Rectal smooth muscle tissue (tissue), 1 donor: ENCODE data around the gene GRM1.

ENCODE experiments used
- H3K27ac ChIP-seq: one replicate; pipeline ENCODE4 v1.7.0; 2013; ENCODE audit warnings: low read depth, low read length, inconsistent platforms
- H3K27me3 ChIP-seq: one replicate; pipeline ENCODE4 v1.7.0; 2013; ENCODE audit warnings: low read length; ENCODE audit not compliant: control insufficient read depth, insufficient read depth
- H3K36me3 ChIP-seq: one replicate; pipeline ENCODE4 v1.7.0; 2013; ENCODE audit warnings: low read length; ENCODE audit not compliant: control insufficient read depth, insufficient read depth
- H3K4me1 ChIP-seq: one replicate; pipeline ENCODE4 v1.7.0; 2013; ENCODE audit warnings: low read length; ENCODE audit not compliant: control insufficient read depth, insufficient read depth
- H3K4me3 ChIP-seq: one replicate; pipeline ENCODE4 v1.7.0; 2013; ENCODE audit warnings: low read length
- H3K9ac ChIP-seq: one replicate; pipeline ENCODE4 v1.7.0; 2013; ENCODE audit warnings: low read length

Gene GRM1

GRCh38 chr6:146289816-146290588 lies 261.1 kb downstream of the GRM1 start:
- H3K4me3 ChIP-seq = no peak overlapping the region
- H3K4me1 ChIP-seq = no peaks in the 10 kb centered on the region
- H3K36me3 ChIP-seq = no peaks in the 10 kb centered on the region
- no peak overlapping the region for H3K9ac ChIP-seq
- no peaks in the 10 kb centered on the region for H3K27me3 ChIP-seq
- H3K27ac ChIP-seq = no peak overlapping the region

DNA sequence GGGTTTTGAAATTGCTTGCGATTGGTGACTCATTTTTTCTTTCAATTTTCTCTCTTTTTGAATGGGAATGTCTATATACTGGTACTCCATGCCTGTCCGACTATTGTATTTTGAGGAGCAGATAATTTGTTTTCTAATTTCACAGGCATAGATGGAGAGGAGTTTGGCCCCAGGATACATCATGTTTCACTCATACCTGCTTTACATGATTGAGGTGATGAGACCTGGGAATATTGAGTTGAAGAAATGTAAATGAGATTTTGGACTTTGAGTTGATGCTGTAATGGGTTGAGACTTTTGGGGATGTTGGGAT lies 261.7 kb downstream of the GRM1 start:
- H3K4me3 ChIP-seq = no peak overlapping the region
- H3K9ac ChIP-seq = no peak overlapping the region
- no peaks in the 10 kb centered on the region for H3K4me1 ChIP-seq
- H3K27ac ChIP-seq = no peak overlapping the region
- H3K27me3 ChIP-seq = no peaks in the 10 kb centered on the region
- no peaks in the 10 kb centered on the region for H3K36me3 ChIP-seq

- Histone ChIP-seq H3K27ac (no peak overlapping the region), H3K36me3 (no peaks in the 10 kb centered on the region), H3K9ac (no peak overlapping the region), H3K4me3 (no peak overlapping the region), H3K4me1 (no peaks in the 10 kb centered on the region), H3K27me3 (no peaks in the 10 kb centered on the region)
Observed at GRCh38 chr6:146292506-146292905, 263.6 kb downstream of the GRM1 start.

DNA sequence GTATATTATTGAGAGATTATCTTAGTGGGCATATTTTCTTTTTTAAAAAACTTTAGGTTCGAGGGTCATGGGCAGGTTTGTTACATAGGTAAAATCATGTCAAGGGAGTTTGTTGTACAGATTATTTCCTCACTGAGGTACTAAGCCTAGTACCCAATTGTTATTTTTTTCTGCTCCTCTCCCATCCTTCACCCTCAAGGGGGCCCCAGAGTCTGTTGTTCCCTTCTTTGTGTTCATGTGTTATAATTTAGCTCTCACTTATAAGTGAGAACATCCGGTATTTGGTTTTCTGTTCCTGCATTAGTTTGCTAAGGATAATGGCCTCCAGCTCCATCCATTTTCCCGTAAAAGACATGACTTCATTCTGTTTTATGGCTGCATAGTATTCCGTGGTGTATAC lies 266.8 kb downstream of the GRM1 start:
- Histone ChIP-seq H3K27ac (no peak overlapping the region), H3K9ac (no peak overlapping the region), H3K36me3 (no peaks in the 10 kb centered on the region), H3K27me3 (no peaks in the 10 kb centered on the region), H3K4me1 (no peaks in the 10 kb centered on the region), H3K4me3 (no peak overlapping the region)

- H3K27ac ChIP-seq = no peak overlapping the region
- no peak overlapping the region for H3K9ac ChIP-seq
- H3K36me3 ChIP-seq = no peaks in the 10 kb centered on the region
- H3K27me3 ChIP-seq = no peaks in the 10 kb centered on the region
- H3K4me1 ChIP-seq = no peaks in the 10 kb centered on the region
- H3K4me3 ChIP-seq = no peak overlapping the region
Observed at GRCh38 chr6:146297815-146298214, 269.0 kb downstream of the GRM1 start.

DNA sequence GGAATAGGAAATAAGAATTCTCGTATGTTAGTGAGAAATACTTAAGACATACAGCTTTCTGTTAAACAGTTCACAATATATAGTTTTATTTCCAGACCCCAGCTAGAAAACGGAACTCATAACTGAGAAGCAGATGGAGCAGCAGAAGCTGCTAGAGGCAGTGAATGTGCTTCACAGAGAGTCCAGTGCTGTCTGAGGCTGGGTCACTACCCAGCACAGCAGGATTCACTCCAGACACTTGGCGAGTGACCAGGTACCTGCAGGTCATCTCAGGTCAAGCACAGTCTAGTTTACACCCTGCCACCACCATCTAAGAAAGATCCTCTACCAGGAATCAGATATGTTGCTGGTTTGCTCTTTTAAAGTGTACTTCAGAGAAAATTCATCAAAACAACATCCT lies 271.7 kb downstream of the GRM1 start:
- Histone ChIP-seq H3K9ac (no peak overlapping the region), H3K27me3 (no peaks in the 10 kb centered on the region), H3K4me3 (no peak overlapping the region), H3K4me1 (no peaks in the 10 kb centered on the region), H3K27ac (no peak overlapping the region), H3K36me3 (no peaks in the 10 kb centered on the region)

- no peaks in the 10 kb centered on the region for H3K36me3 ChIP-seq
- no peak overlapping the region for H3K27ac ChIP-seq
- no peaks in the 10 kb centered on the region for H3K27me3 ChIP-seq
- no peaks in the 10 kb centered on the region for H3K4me1 ChIP-seq
- no peak overlapping the region for H3K9ac ChIP-seq
- H3K4me3 ChIP-seq = no peak overlapping the region
Observed at GRCh38 chr6:146301764-146302163, 272.9 kb downstream of the GRM1 start.

DNA sequence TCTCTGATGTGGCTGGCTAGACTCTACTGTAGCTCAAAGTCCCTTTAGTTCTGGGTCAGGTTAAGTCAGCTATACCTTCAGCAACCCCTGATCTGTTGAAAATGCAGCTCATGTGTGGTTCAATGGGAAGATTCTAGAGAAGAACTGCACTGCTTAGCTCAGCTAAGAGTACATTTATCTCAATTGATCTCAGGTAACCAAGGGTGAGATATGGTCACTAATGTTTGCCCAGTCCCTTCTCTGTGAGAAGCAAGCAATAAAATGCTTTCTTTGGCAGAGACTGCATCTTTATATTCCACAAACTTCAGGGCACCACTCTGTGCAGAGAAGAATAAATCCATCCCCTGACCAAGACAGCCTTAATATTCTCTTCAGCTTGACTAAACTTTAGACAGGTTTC lies 274.1 kb downstream of the GRM1 start:
- H3K4me3 ChIP-seq = no peak overlapping the region
- no peak overlapping the region for H3K27ac ChIP-seq
- H3K27me3 ChIP-seq = no peaks in the 10 kb centered on the region
- no peak overlapping the region for H3K9ac ChIP-seq
- no peaks in the 10 kb centered on the region for H3K4me1 ChIP-seq
- no peaks in the 10 kb centered on the region for H3K36me3 ChIP-seq

DNA sequence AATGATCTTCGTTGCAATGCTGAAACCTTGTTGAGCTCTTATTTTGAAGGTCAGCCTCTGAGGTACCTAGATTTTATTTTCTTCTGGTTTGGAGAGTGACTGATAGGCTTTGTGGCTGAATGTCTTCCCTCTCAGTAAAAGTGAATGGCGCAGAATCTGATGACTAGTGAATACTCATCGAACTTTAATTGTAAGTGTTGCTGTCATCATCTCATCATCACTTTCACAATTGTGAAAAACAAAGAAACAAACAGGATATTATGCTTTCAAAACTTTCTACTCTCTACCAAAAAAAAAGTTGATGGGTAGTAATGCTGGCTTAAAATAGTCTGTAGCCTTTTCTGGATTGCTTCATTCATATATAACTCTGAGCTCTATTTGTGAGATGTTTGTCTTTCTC lies 275.3 kb downstream of the GRM1 start:
- H3K4me1 ChIP-seq = no peaks in the 10 kb centered on the region
- H3K4me3 ChIP-seq = no peak overlapping the region
- H3K27me3 ChIP-seq = no peaks in the 10 kb centered on the region
- H3K36me3 ChIP-seq = no peaks in the 10 kb centered on the region
- no peak overlapping the region for H3K27ac ChIP-seq
- H3K9ac ChIP-seq = no peak overlapping the region

GRCh38 chr6:146305092-146305491 lies 276.2 kb downstream of the GRM1 start:
- no peak overlapping the region for H3K9ac ChIP-seq
- no peaks in the 10 kb centered on the region for H3K4me1 ChIP-seq
- H3K36me3 ChIP-seq = no peaks in the 10 kb centered on the region
- H3K27me3 ChIP-seq = no peaks in the 10 kb centered on the region
- H3K27ac ChIP-seq = no peak overlapping the region
- H3K4me3 ChIP-seq = no peak overlapping the region

GRCh38 chr6:146305951-146306350 lies 277.1 kb downstream of the GRM1 start:
- Histone ChIP-seq H3K27ac (no peak overlapping the region), H3K4me1 (no peaks in the 10 kb centered on the region), H3K4me3 (no peak overlapping the region), H3K9ac (no peak overlapping the region), H3K36me3 (no peaks in the 10 kb centered on the region), H3K27me3 (no peaks in the 10 kb centered on the region)

GRCh38 chr6:146310628-146311027 lies 281.8 kb downstream of the GRM1 start:
- Histone ChIP-seq H3K9ac (no peak overlapping the region), H3K4me3 (no peak overlapping the region), H3K27ac (no peak overlapping the region), H3K4me1 (no peaks in the 10 kb centered on the region), H3K27me3 (no peaks in the 10 kb centered on the region), H3K36me3 (no peaks in the 10 kb centered on the region)

- H3K27ac ChIP-seq = no peak overlapping the region
- no peaks in the 10 kb centered on the region for H3K36me3 ChIP-seq
- no peak overlapping the region for H3K9ac ChIP-seq
- no peaks in the 10 kb centered on the region for H3K27me3 ChIP-seq
- no peak overlapping the region for H3K4me3 ChIP-seq
- H3K4me1 ChIP-seq = no peaks in the 10 kb centered on the region
Observed at GRCh38 chr6:146311079-146311478, 282.2 kb downstream of the GRM1 start.
